GM12892 (cell line): Measurements from ENCODE around the gene ZHX3.

ENCODE experiments used
- POLR2A ChIP-seq: IDR thresholded peaks from 2 replicates; pipeline ENCODE4 v1.6.1; 2011; ENCODE audit warnings: low read depth, low read length, control low read depth
- POLR2AphosphoS5 ChIP-seq: IDR thresholded peaks from 2 replicates; pipeline ENCODE4 v1.6.1; 2011; ENCODE audit warnings: low read depth, low read length, control low read depth
- TAF1 ChIP-seq: IDR thresholded peaks from 2 replicates; pipeline ENCODE4 v1.6.1; 2011; ENCODE audit warnings: low read depth, mild to moderate bottlenecking, control low read depth, low read length, borderline replicate concordance

DNA sequence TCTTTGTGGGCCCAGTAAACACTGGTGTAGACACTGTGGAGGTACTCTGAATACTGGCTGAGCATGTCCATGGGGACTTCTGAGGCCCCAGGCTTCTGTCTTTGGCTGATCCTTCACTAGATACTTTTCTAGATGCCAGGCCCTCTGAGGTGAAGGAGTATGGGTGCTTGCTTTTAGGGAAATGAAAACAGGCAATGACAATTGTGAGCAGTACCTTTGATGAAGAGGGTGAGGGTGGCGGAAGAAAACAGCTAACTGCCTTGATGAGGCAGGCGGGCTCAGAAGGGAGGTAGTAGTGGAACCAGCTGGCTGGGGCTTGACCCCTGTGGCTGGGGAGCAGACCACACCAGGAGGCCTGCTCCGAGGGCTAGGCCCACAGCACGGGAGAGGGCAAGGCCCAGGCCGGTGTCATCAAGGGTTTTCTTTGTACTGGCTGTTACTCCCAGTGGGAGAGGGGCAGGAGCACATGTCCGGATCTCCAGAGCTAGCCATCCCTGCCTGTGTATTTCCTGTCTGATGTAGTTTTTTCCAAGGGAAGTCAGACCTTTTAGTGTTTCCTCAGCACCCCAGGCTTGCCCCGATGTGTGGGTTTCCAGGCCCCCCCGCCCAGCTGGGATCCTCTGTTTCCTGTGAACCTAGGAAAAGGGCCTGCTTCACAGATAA is 176.2 kb downstream of the ZHX3 start:
- no peak for TF ChIP-seq POLR2AphosphoS5
- TF ChIP-seq TAF1: no peak
- no peak for TF ChIP-seq POLR2A
